Gastroesophageal sphincter (tissue), 3 donors: Measurements from ENCODE around the gene FADS3.

Experiments
- CTCF ChIP-seq, 4 experiments: fragments of 200-600 bp in 2 of 4; fragments of 450-650 bp in 2 of 4; sonication (generic) in 1 of 4; IDR thresholded peaks; one replicate each; pipeline ENCODE4 v1.5.1; 2017 to 2019; ENCODE audit warnings: antibody characterized with exemption in 4 of 4, mild to moderate bottlenecking in 2 of 4, moderate library complexity in 2 of 4
- EP300 ChIP-seq: sonication (generic); formaldehyde crosslinking; IDR thresholded peaks from one replicate; pipeline ENCODE4 v1.6.1; 2017; ENCODE audit warnings: antibody characterized with exemption, mild to moderate bottlenecking
- POLR2AphosphoS5 ChIP-seq: sonication (generic); formaldehyde crosslinking; IDR thresholded peaks from one replicate; pipeline ENCODE4 v1.6.1; 2017; ENCODE audit warnings: antibody characterized with exemption

GRCh38 chr11:61912991-61913698 is 21.8 kb upstream of the FADS3 start:
- TF ChIP-seq CTCF (IDR thresholded peaks at IDR 0.05) (no peak), POLR2AphosphoS5 (no peak), EP300 (no peak)
